Measurements from ENCODE around the gene ARHGEF9. TPM values are rescaled to one million over a fixed set of nuclear protein-coding genes. Genes with fewer than 3 reads are reported as not detected.

The ARHGEF9 gene
- total RNA-seq, 3 donors from 2014 or later = 9.3 to 28.0 (median 16.1) TPM

- DNase-seq (ENCODE audit: low spot score in 2 of 2) = no peak
- no peak overlapping the region for H3K4me3 ChIP-seq
- H3K9me3 ChIP-seq = no peaks in the 10 kb centered on the region
- H3K36me3 ChIP-seq = no peaks in the 10 kb centered on the region
- peaks cover 0 to 16% of the 10 kb centered on the region in 2 donors for H3K27me3 ChIP-seq
- no peak overlapping the region for H3K27ac ChIP-seq
- TF ChIP-seq POLR2AphosphoS5 (IDR thresholded peaks at IDR 0.05) = no peak
- TF ChIP-seq POLR2A (IDR thresholded peaks at IDR 0.05) = no peak
- intact Hi-C loops (cut with DNase I; ENCODE audit: low total_unique reads) = no loop called here
- H3K4me1 ChIP-seq = no peaks in the 10 kb centered on the region
These were observed 82.5 kb downstream of the ARHGEF9 start for GRCh38 chrX:63702556-63702955.

GRCh38 chrX:63686878-63687714 lies 97.9 kb downstream of the ARHGEF9 start:
- TF ChIP-seq CTCF (IDR thresholded peaks at IDR 0.05) = peak in 2 of 3 donors; percentile 37 to 39
- TF ChIP-seq POLR2AphosphoS5 (IDR thresholded peaks at IDR 0.05) = no peak
- no peak for DNase-seq (ENCODE audit: low spot score in 2 of 2)
- no peak overlapping the region for H3K27ac ChIP-seq
- H3K4me3 ChIP-seq = no peak overlapping the region
- peaks cover 0 to 14% of the 10 kb centered on the region in 2 donors for H3K9me3 ChIP-seq
- H3K36me3 ChIP-seq = no peaks in the 10 kb centered on the region
- intact Hi-C loops (cut with DNase I; ENCODE audit: low total_unique reads) = no loop called here
- H3K4me1 ChIP-seq = no peaks in the 10 kb centered on the region
- no peaks in the 10 kb centered on the region for H3K27me3 ChIP-seq

- Histone ChIP-seq H3K27ac (no peak overlapping the region), H3K9me3 (no peaks in the 10 kb centered on the region), H3K27me3 (peaks cover 0 to 16% of the 10 kb centered on the region in 2 donors), H3K36me3 (no peaks in the 10 kb centered on the region), H3K4me1 (no peaks in the 10 kb centered on the region), H3K4me3 (no peak overlapping the region)
- DNase-seq (ENCODE audit: low spot score in 2 of 2) = no peak
- TF ChIP-seq POLR2AphosphoS5 (IDR thresholded peaks at IDR 0.05) (no peak), POLR2A (IDR thresholded peaks at IDR 0.05) (no peak)
- intact Hi-C loops (cut with DNase I; ENCODE audit: low total_unique reads) = no loop called here
These were observed 104.6 kb downstream of the ARHGEF9 start for GRCh38 chrX:63680423-63680822.

GRCh38 chrX:63679432-63679831 lies 105.6 kb downstream of the ARHGEF9 start:
- Histone ChIP-seq H3K9me3 (no peaks in the 10 kb centered on the region), H3K27ac (no peak overlapping the region), H3K36me3 (no peaks in the 10 kb centered on the region), H3K4me1 (no peaks in the 10 kb centered on the region), H3K27me3 (peaks cover 0 to 20% of the 10 kb centered on the region in 2 donors), H3K4me3 (no peak overlapping the region)
- intact Hi-C loops (cut with DNase I; ENCODE audit: low total_unique reads) = no loop called here
- no peak for DNase-seq (ENCODE audit: low spot score in 2 of 2)
- TF ChIP-seq POLR2A (IDR thresholded peaks at IDR 0.05) (no peak), POLR2AphosphoS5 (IDR thresholded peaks at IDR 0.05) (no peak), CTCF (IDR thresholded peaks at IDR 0.05) (no peak)

GRCh38 chrX:63675716-63676115 lies 109.3 kb downstream of the ARHGEF9 start:
- H3K4me3 ChIP-seq = no peak overlapping the region
- H3K36me3 ChIP-seq = no peaks in the 10 kb centered on the region
- intact Hi-C loops (cut with DNase I; ENCODE audit: low total_unique reads) = no loop called here

More at GRCh38 chrX:63675716-63676115, 109.3 kb downstream of the ARHGEF9 start:
- no peak for TF ChIP-seq POLR2A (IDR thresholded peaks at IDR 0.05)
- TF ChIP-seq POLR2AphosphoS5 (IDR thresholded peaks at IDR 0.05) = no peak
- no peak for TF ChIP-seq CTCF (IDR thresholded peaks at IDR 0.05)
- Histone ChIP-seq H3K9me3 (no peaks in the 10 kb centered on the region), H3K27me3 (peaks cover 0 to 16% of the 10 kb centered on the region in 2 donors), H3K27ac (no peak overlapping the region), H3K4me1 (no peaks in the 10 kb centered on the region)
- DNase-seq (ENCODE audit: low spot score in 2 of 2) = no peak
